Inferior parietal cortex (tissue), 1 donor: Measurements from ENCODE around the gene ARL6IP1.
"Not testable (repeated sequence)": the region's sequence is repeated elsewhere in the genome, so short reads cannot be mapped to it uniquely, and the experiment has no call there.

ENCODE experiments used
- DNase-seq: peaks from one replicate; pipeline ENCODE4 v3.0.0-alpha.2; 2016; ENCODE audit errors: extremely low spot score

Gene ARL6IP1

GRCh38 chr16:18759598-18760520, 41.5 kb downstream of the ARL6IP1 start:
- peak; percentile 20 for DNase-seq

DNA sequence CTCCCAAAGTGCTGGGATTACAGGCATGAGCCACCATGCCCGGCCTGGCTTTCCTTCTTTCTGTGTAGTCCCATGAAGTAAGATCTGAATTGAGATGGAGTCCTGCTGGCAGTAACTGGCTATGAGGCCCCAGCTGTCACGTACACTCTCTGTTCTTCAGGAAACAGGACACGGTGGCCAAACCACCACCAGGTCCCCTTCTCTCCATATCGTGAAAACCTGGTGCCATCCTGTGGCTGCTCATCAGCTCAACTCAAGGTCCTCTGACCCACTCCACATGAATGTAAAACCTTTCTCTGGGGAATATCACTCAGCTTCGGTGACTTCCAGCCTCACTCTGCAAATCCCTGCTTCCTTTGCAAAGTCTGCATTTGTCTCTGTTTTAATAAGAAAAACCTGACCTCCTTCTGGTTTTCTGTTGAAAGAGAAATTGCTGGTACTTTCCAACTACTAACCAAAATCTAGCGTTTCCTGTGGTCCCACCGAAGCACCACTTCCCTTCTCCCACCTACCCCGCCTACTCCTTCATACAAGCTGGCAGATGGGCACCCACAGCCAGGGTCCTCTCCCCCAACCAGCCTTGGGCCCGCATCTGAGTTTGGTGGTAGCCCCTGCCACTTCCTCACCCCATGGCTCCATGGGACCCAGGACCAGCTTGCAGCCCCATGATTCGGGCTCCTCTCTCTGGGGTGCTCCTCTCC, 43.2 kb downstream of the ARL6IP1 start:
- DNase-seq, result not testable (repeated sequence)

GRCh38 chr16:18756639-18757038, 44.7 kb downstream of the ARL6IP1 start:
- not testable (repeated sequence) for DNase-seq

- not testable (repeated sequence) for DNase-seq
These were observed 58.5 kb downstream of the ARL6IP1 start for GRCh38 chr16:18742870-18743269.
